PC-9 (cell line): ENCODE results near the gene B4GALNT3. TPM values are rescaled to one million over a fixed set of nuclear protein-coding genes. Genes with fewer than 3 reads are reported as not detected.

ENCODE experiments used
- BruUV-seq: library from RNA; stranded (reverse); fragments of 400-500 nt; replicated peaks from 2 replicates; lab custom pipeline; 2021; lab: Mats Ljungman, UMichigan
- CTCF ChIA-PET: fragments of 300-600 bp; sonication (Branson Sonifier 250); formaldehyde crosslinking; loops from one replicate; lab custom pipeline; 2022; ENCODE audit warnings: antibody characterized with exemption; lab: Charles Lee
- POLR2A ChIA-PET: fragments of 300-600 bp; sonication (Branson Sonifier 250); formaldehyde crosslinking; loops from one replicate; lab custom pipeline; 2022; ENCODE audit warnings: antibody characterized with exemption; ENCODE audit not compliant: unreplicated experiment; lab: Charles Lee
- DNase-seq, 2 experiments: peaks; one replicate each; pipeline versions ENCODE4 v3.0.0 to v3.0.0-alpha.2; 2015 to 2022; ENCODE audit warnings: mixed read lengths in 1 of 2
- H2AFZ ChIP-seq: fragments of 200-600 bp; sonication (generic); 2 replicates; pipeline ENCODE4 v1.8.1; 2017; ENCODE audit warnings: antibody characterized with exemption
- H3F3A ChIP-seq: fragments of 200-600 bp; sonication (generic); 2 replicates; pipeline ENCODE4 v1.8.1; 2017; ENCODE audit warnings: antibody characterized with exemption, mild to moderate bottlenecking, low read depth; ENCODE audit not compliant: insufficient read depth
- H3K27ac ChIP-seq: fragments of 200-600 bp; sonication (generic); 2 replicates; pipeline ENCODE4 v1.6.1; 2016; ENCODE audit warnings: mixed run types
- H3K27me3 ChIP-seq: fragments of 200-600 bp; sonication (generic); 2 replicates; pipeline ENCODE4 v1.6.1; 2016; ENCODE audit warnings: low read depth, mixed run types; ENCODE audit not compliant: insufficient read depth
- H3K36me3 ChIP-seq: fragments of 200-600 bp; sonication (generic); 2 replicates; pipeline ENCODE4 v1.6.1; 2016; ENCODE audit warnings: low read depth, mixed run types
- H3K4me1 ChIP-seq: fragments of 200-600 bp; sonication (generic); replicated peaks from 2 replicates; pipeline ENCODE4 v1.6.1; 2016; ENCODE audit warnings: mixed run types; ENCODE audit not compliant: insufficient read depth
- H3K4me2 ChIP-seq: fragments of 200-600 bp; sonication (generic); 2 replicates; pipeline ENCODE4 v1.6.1; 2017; ENCODE audit warnings: mixed run types
- H3K4me3 ChIP-seq: fragments of 200-600 bp; sonication (generic); 2 replicates; pipeline ENCODE4 v1.6.1; 2016; ENCODE audit warnings: mixed run types
- H3K79me2 ChIP-seq: fragments of 200-600 bp; sonication (generic); 2 replicates; pipeline ENCODE4 v1.6.1; 2017; ENCODE audit warnings: low read depth, mixed run types
- H3K9me2 ChIP-seq: fragments of 200-600 bp; sonication (generic); 2 replicates; pipeline ENCODE4 v1.8.1; 2017; ENCODE audit warnings: mild to moderate bottlenecking; ENCODE audit not compliant: insufficient read depth
- H3K9me3 ChIP-seq: fragments of 200-600 bp; sonication (generic); 2 replicates; pipeline ENCODE4 v1.8.1; 2016; ENCODE audit warnings: low read depth; ENCODE audit not compliant: insufficient read depth
- H4K20me1 ChIP-seq: fragments of 200-600 bp; sonication (generic); 2 replicates; pipeline ENCODE4 v1.8.1; 2017; ENCODE audit not compliant: insufficient read depth
- EZH2 ChIP-seq: fragments of 200-600 bp; sonication (generic); IDR thresholded peaks from 2 replicates; pipeline ENCODE4 v1.8.0; 2017; ENCODE audit warnings: antibody characterized with exemption, low read depth
- intact Hi-C: fragments of 100-400 bp; cut with micrococcal nuclease; formaldehyde crosslinking; loops from one replicate; pipeline ENCODE4 v1.10.0; 2022; ENCODE audit not compliant: unreplicated experiment
- total RNA-seq: library from RNA; stranded (reverse); gene quantifications from 2 replicates; pipeline ENCODE4 v1.2.3, GENCODE V29; 2021
- TF ChIP-seq, protein P1 (sequence below): fragments of 200-600 bp; sonication (generic); conservative IDR thresholded peaks from 2 replicates; pipeline ENCODE4 v1.6.1; 2017; ENCODE audit warnings: mixed run types, antibody characterized with exemption, mild to moderate bottlenecking, moderate library complexity

Gene B4GALNT3
- total RNA-seq, 1 experiment from 2014 or later, result 8.0 TPM

DNA sequence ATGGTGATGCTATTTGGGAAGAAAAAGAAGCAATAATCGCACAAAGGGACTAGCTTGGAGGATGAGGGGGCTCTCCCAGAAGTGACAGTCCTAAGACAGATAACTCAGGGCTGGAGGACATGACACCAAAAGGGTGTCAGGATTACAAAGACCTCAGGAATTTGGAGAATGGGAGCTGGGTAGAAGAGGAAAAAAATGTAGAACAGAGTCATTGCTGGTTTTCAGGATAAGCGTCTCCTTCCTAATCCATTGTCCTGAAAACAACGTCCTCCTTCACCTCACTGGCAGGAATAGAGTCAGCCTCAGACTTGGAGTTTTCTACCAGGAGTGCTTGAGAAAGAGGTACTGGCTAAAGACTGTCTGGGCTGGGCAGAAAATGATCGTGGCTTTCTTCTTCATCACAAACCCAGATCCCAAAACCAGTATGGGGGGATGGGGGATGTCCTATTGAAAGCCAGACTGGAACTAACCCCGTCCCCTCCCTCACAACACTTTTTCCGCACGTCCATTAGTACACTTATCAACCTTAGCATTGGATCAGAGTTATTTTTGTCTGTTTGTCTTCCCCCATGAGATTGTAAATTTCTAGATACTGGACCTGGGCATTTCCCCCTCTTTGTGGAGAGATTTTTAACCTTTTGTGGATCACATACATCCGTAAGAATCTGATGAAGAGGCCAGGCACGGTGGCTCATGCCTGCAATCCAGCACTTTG is 14.3 kb downstream of the B4GALNT3 start:
- H3K4me1 ChIP-seq, result no peaks in the 10 kb centered on the region
- CTCF ChIA-PET, result no interaction called here

DNA sequence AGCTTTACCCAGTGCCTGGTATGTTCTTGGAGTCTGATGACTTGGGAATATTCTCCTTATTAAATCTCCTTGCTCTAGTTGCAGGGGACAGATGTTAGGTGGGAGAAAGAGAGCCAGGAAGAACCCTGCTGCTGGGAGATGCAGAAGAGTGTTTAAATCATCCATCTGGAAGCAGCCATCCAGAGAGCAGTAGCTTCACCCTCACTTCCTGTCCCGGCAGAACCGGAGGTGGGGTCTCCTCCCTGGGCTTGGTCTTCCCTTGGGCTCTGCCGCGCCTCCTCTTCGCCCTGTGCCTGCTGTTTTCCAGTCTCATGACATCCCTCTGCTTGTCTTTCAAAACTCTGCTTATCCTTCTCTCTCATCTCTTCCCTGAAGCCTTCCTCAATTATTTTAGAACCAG is 15.5 kb downstream of the B4GALNT3 start:
- Histone ChIP-seq H3F3A (no peaks in the 10 kb centered on the region), H3K27me3 (peaks cover 15% of the 10 kb centered on the region; the same call in 1 of the 2 replicates), H2AFZ (no peak overlapping the region), H3K4me2 (no peak overlapping the region), H3K9me3 (no peaks in the 10 kb centered on the region), H3K4me1 (no peaks in the 10 kb centered on the region), H3K79me2 (no peaks in the 10 kb centered on the region), H3K9me2 (no peaks in the 10 kb centered on the region), H3K36me3 (no peaks in the 10 kb centered on the region), H3K4me3 (no peak overlapping the region), H3K27ac (no peak overlapping the region), H4K20me1 (no peaks in the 10 kb centered on the region)
- CTCF ChIA-PET, result interaction anchor here (0.6 kb wide), 1 partner anchor 1935 kb away, joined by 4 read pairs; no protein-coding TSS in a partner anchor
- POLR2A ChIA-PET, result no interaction called here
- DNase-seq, result no peak
- BruUV-seq, result no TSS peak
- TF ChIP-seq, protein P1, sequence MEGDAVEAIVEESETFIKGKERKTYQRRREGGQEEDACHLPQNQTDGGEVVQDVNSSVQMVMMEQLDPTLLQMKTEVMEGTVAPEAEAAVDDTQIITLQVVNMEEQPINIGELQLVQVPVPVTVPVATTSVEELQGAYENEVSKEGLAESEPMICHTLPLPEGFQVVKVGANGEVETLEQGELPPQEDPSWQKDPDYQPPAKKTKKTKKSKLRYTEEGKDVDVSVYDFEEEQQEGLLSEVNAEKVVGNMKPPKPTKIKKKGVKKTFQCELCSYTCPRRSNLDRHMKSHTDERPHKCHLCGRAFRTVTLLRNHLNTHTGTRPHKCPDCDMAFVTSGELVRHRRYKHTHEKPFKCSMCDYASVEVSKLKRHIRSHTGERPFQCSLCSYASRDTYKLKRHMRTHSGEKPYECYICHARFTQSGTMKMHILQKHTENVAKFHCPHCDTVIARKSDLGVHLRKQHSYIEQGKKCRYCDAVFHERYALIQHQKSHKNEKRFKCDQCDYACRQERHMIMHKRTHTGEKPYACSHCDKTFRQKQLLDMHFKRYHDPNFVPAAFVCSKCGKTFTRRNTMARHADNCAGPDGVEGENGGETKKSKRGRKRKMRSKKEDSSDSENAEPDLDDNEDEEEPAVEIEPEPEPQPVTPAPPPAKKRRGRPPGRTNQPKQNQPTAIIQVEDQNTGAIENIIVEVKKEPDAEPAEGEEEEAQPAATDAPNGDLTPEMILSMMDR, result no peak
- no peak for TF ChIP-seq EZH2
- intact Hi-C loops, result no loop called here

More for the DNA sequence above, 14.3 kb downstream of the B4GALNT3 start:
- Histone ChIP-seq H4K20me1 (no peaks in the 10 kb centered on the region), H3K36me3 (no peaks in the 10 kb centered on the region), H3K9me3 (no peaks in the 10 kb centered on the region), H3K27ac (no peak overlapping the region), H3K79me2 (no peaks in the 10 kb centered on the region), H3K9me2 (no peaks in the 10 kb centered on the region), H3K4me3 (no peak overlapping the region), H2AFZ (no peak overlapping the region), H3F3A (no peaks in the 10 kb centered on the region), H3K4me2 (no peak overlapping the region), H3K27me3 (peaks cover 15% of the 10 kb centered on the region; the same call in 1 of the 2 replicates)
- no peak for DNase-seq
- BruUV-seq, result no TSS peak
- no peak for TF ChIP-seq EZH2
- TF ChIP-seq, protein P1, result no peak
- POLR2A ChIA-PET, result no interaction called here
- intact Hi-C loops, result no loop called here

DNA sequence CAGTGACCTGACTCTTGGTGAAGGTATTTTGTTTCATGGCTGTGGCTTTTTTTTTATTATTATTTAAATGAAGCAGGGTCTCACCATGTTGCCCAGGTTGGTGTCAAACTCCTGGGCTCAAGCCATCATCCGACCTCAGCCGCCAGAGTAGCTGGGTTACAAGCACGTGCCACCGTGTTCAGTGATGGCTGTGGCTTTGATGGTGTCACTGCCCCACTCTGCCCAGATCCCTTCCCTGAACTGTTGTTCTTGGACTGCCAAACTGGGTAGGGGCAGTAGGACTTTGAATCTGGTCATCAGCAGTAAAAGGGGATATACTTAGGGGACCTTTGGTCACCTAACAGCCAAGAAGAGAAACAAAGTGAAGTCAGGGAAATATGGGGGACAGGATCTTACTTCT is 19.4 kb downstream of the B4GALNT3 start:
- TF ChIP-seq EZH2, result no peak
- TF ChIP-seq, protein P1, result no peak
- DNase-seq, result no peak
- CTCF ChIA-PET, result no interaction called here

More for the DNA sequence above, 19.4 kb downstream of the B4GALNT3 start:
- Histone ChIP-seq H3K27ac (no peak overlapping the region), H3K4me1 (no peaks in the 10 kb centered on the region), H3K79me2 (no peaks in the 10 kb centered on the region), H3F3A (no peaks in the 10 kb centered on the region), H3K36me3 (no peaks in the 10 kb centered on the region), H4K20me1 (no peaks in the 10 kb centered on the region), H3K9me2 (no peaks in the 10 kb centered on the region), H3K4me2 (no peak overlapping the region), H3K27me3 (peaks cover 42% of the 10 kb centered on the region), H2AFZ (no peak overlapping the region), H3K4me3 (no peak overlapping the region), H3K9me3 (no peaks in the 10 kb centered on the region)
- intact Hi-C loops, result no loop called here
- no TSS peak for BruUV-seq
- POLR2A ChIA-PET, result interaction anchor here (0.6 kb wide), 1 partner anchor 121 kb away, joined by 3 read pairs; no protein-coding TSS in a partner anchor
